IMR-90 (cell line): ENCODE results near the gene KRTAP10-7.

Source experiments
- BHLHE40 ChIP-seq: fragments of 150-350 bp; IDR thresholded peaks from 2 replicates; pipeline ENCODE4 v1.6.1; 2016; ENCODE audit warnings: mild to moderate bottlenecking, low read depth, low read length
- CEBPB ChIP-seq: IDR thresholded peaks from 2 replicates; pipeline ENCODE4 v1.6.1; 2012; ENCODE audit warnings: low read depth, low read length, improper control_type of control experiment
- CTCF ChIP-seq: conservative IDR thresholded peaks from 2 replicates; pipeline ENCODE4 v1.5.1; 2012; ENCODE audit warnings: mild to moderate bottlenecking, low read depth, low read length, improper control_type of control experiment
- ELK1 ChIP-seq: fragments of 150-350 bp; IDR thresholded peaks from 2 replicates; pipeline ENCODE4 v1.6.1; 2016; ENCODE audit warnings: low read depth, mild to moderate bottlenecking, low read length, moderate library complexity, borderline replicate concordance
- FOS ChIP-seq: fragments of 150-350 bp; IDR thresholded peaks from 2 replicates; pipeline ENCODE4 v1.6.1; 2016; ENCODE audit warnings: low read depth, low read length
- POLR2A ChIP-seq: IDR thresholded peaks from 2 replicates; pipeline ENCODE4 v1.6.1; 2012; ENCODE audit warnings: mild to moderate bottlenecking, low read depth, low read length
- RCOR1 ChIP-seq: IDR thresholded peaks from 2 replicates; pipeline ENCODE4 v1.6.1; 2012; ENCODE audit warnings: mild to moderate bottlenecking, low read length, improper control_type of control experiment; ENCODE audit not compliant: insufficient replicate concordance

GRCh38 chr21:44626262-44626661 is 25.9 kb downstream of the KRTAP10-7 start:
- TF ChIP-seq BHLHE40 (no peak), POLR2A (no peak), ELK1 (no peak), CTCF (no peak), CEBPB (no peak), FOS (no peak), RCOR1 (no peak)
